Right cardiac atrium (tissue), 5 donors: ENCODE measurements around the gene CLCNKB. TPM values are rescaled to one million over a fixed set of nuclear protein-coding genes. Genes with fewer than 3 reads are reported as not detected.
A peak's percentile ranks its signal among the peaks of the same experiment; 100 is the strongest.

Source experiments
- ATAC-seq, 2 donors: fragments of 200-7000 bp; cut with Tn5 transposase; one replicate each; pipeline versions ENCODE4 v1.8.0 to v1.9.1; 2020; ENCODE audit warnings: moderate library complexity in 2 of 2, mild to moderate bottlenecking in 1 of 2
- DNase-seq, 3 donors: peaks; one replicate each; pipeline ENCODE4 v3.0.0-alpha.2; 2020
- H3K27ac ChIP-seq: one replicate; pipeline ENCODE4 v1.5.1; 2013; ENCODE audit warnings: mild to moderate bottlenecking, low read length, control low read depth, moderate library complexity
- H3K27me3 ChIP-seq: one replicate; pipeline ENCODE4 v1.6.1; 2013; ENCODE audit not compliant: control insufficient read depth, insufficient read depth
- H3K4me1 ChIP-seq: one replicate; pipeline ENCODE4 v1.6.1; 2013; ENCODE audit warnings: low read length; ENCODE audit not compliant: control insufficient read depth, insufficient read depth
- H3K4me3 ChIP-seq: one replicate; pipeline ENCODE4 v1.5.1; 2013; ENCODE audit warnings: low read length, control low read depth
- H3K9me3 ChIP-seq: one replicate; pipeline ENCODE4 v1.6.1; 2013; ENCODE audit warnings: low read length; ENCODE audit not compliant: control insufficient read depth
- WGBS: extraction: QIAGEN DNeasy Blood & Tissue Kit; methylation state at CpG from one replicate; pipeline ENCODE4 v1.1.7; 2013; 5-methylcytosine and 5-hydroxymethylcytosine counted together
- intact Hi-C, 4 donors: fragments of 100-400 bp; cut with DNase I; formaldehyde crosslinking; loops; one replicate each; pipeline versions ENCODE4 v1.11.0 to v1.14.0; 2022 to 2023
- polyA plus RNA-seq: library from polyadenylated mRNA; stranded (reverse); fragments of 200-250 nt; gene quantifications from one replicate; pipeline ENCODE4 v1.2.3, GENCODE V29; 2013
- total RNA-seq, 4 donors: library from RNA; stranded (reverse); fragmentation: NEBNext Ultra II Directional; extraction: Animal tissue kit (Norgen Biotek cat#: 25700); gene quantifications; one replicate each; pipeline ENCODE4 v1.2.1, GENCODE V29; 2021
- donor health status: healthy with polysubstance abuse.
- donor health status: DM: no; HTN: yes; CAD: no.
- donor health status: DM: no; HTN: no; CAD: no.
- donor health status: DM: no; HTN: yes; CAD: no; lungs with severe emphysema.
- donor health status: DM: yes; HTN: yes; CAD: no.

Gene CLCNKB
- total and polyA plus RNA-seq, 5 donors = 1.9 to 4.7 (median 3.6) TPM

DNA sequence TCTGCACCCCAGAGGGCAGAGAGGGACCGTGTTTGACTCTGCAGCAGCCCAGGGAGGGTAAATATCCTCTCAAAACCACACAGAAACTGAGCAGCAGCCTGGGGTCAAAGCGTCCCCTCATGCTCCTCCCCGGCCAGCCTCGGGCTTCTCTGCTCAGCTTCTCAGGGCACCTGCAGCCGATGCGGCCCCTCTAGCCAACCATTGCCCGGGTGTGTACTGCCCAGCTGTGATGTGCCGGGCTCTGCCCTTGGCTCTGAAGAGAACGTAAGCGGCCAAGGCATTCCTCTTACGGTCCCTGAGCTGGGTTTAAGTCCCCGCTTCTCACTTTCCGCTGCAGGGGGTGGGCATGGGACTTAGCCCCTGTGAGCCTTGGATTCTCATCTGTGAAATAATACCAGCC is 24.4 kb downstream of the CLCNKB start:
- WGBS = 75% methylated on average over 13 of the region's 13 CpGs
- no peaks in the 10 kb centered on the region for H3K27me3 ChIP-seq
- peaks cover 10% of the 10 kb centered on the region for H3K4me1 ChIP-seq
- H3K9me3 ChIP-seq = no peaks in the 10 kb centered on the region
- intact Hi-C loops = no loop called here
- no peak for DNase-seq
- H3K4me3 ChIP-seq = no peak overlapping the region
- no peak overlapping the region for H3K27ac ChIP-seq
- no peak for ATAC-seq

- Histone ChIP-seq H3K4me1 (peaks cover 10% of the 10 kb centered on the region), H3K9me3 (no peaks in the 10 kb centered on the region), H3K4me3 (no peak overlapping the region), H3K27me3 (no peaks in the 10 kb centered on the region), H3K27ac (peak overlapping the region; percentile 43)
- intact Hi-C loops = no loop called here
- DNase-seq = peak; percentile 52 to 79 (median 78)
- 55% methylated on average over 11 of the region's 11 CpGs for whole genome bisulfite sequencing
- ATAC-seq = peak; percentile 65 to 68
Observed at GRCh38 chr1:16068356-16069270, 25.0 kb downstream of the CLCNKB start.

DNA sequence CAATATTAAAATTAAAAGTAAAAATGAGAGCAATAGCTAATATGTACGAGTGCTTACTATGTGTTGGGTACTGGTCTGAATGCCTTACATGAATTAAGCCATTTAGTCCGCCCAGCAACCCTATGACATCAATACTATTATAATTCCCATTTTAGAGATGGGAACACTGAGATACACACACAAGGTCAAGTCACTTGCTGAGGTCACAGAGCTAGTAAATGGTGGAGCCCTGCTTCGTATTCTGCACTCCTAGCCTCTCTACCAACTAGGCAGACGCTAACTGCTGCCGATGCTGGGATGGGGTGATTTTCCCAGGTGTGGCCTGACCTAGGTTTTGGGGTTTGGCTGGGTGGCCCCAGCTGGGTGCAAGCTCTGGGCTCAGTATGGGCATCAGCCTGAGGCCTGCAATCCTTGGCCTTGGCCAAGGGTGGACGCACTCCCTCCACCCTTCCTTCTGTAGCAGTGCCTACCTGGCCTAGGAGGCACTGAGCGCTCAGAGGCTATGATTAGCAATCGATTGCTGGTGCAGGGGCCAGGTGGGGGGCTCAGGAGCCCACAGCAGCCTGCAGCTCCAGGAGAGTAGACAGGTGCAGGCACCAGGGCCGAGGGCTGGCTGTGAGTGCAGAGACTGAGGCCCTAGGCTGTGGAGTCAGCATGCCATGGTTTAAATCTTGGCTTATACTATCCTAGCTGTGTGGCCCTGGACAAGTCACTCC is 27.2 kb downstream of the CLCNKB start:
- Histone ChIP-seq H3K27ac (no peak overlapping the region), H3K4me3 (no peak overlapping the region), H3K9me3 (no peaks in the 10 kb centered on the region), H3K27me3 (no peaks in the 10 kb centered on the region), H3K4me1 (peaks cover 7% of the 10 kb centered on the region)
- ATAC-seq (no peak), DNase-seq (no peak)
- WGBS = 92% methylated on average over 9 of the region's 9 CpGs
- intact Hi-C loops = loop anchor here in 2 of 4 donors (10.0 kb wide), 2 partner anchors 284 to 294 kb away; partner anchors contain the start of genes FBXO42 (in 1 of the 2) and SZRD1 (in 1 of the 2)

DNA sequence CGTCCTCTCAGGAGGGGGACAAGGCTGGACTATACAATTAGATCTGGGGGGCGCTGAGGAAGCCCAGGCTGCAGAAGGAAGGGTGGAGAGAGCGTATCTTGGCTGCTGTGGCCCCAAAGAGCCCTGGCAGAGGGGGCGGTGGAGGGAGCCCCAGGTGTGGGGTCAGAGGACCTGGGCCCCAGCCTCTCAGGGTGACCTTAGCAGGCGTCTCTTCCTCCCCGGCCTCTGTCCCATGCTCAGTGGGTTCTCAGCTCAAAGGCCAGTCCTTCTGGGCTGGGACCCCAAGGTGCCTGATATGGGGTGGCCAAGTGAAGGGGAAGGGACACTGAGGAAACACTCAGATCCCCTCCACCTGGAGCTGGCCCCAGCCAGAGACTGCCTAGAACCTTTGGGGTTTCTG is 28.0 kb downstream of the CLCNKB start:
- H3K27me3 ChIP-seq = no peaks in the 10 kb centered on the region
- no peaks in the 10 kb centered on the region for H3K9me3 ChIP-seq
- ATAC-seq (no peak), DNase-seq (no peak)
- no peak overlapping the region for H3K4me3 ChIP-seq
- no peak overlapping the region for H3K27ac ChIP-seq
- intact Hi-C loops = loop anchor here in 2 of 4 donors (10.0 kb wide), 2 partner anchors 283 to 293 kb away; partner anchors contain the start of genes FBXO42 (in 1 of the 2) and SZRD1 (in 1 of the 2)
- WGBS = 95% methylated on average over 6 of the region's 6 CpGs
- peaks cover 11% of the 10 kb centered on the region for H3K4me1 ChIP-seq

- Histone ChIP-seq H3K27ac (no peak overlapping the region), H3K4me3 (no peak overlapping the region), H3K4me1 (peaks cover 11% of the 10 kb centered on the region), H3K9me3 (no peaks in the 10 kb centered on the region), H3K27me3 (no peaks in the 10 kb centered on the region)
- 70% methylated on average over 5 of the region's 5 CpGs for WGBS
- DNase-seq (no peak), ATAC-seq (no peak)
- intact Hi-C loops = loop anchor here in 2 of 4 donors (10.0 kb wide), 2 partner anchors 283 to 293 kb away; partner anchors contain the start of genes FBXO42 (in 1 of the 2) and SZRD1 (in 1 of the 2)
Observed at GRCh38 chr1:16072095-16072494, 28.5 kb downstream of the CLCNKB start.

- WGBS = 7% methylated on average over 49 of the region's 49 CpGs
- intact Hi-C loops = loop anchor here in 2 of 4 donors (10.0 kb wide), 2 partner anchors 282 to 292 kb away; partner anchors contain the start of genes FBXO42 (in 1 of the 2) and SZRD1 (in 1 of the 2)
- Histone ChIP-seq H3K27me3 (no peaks in the 10 kb centered on the region), H3K9me3 (no peaks in the 10 kb centered on the region), H3K4me3 (peak overlapping the region; percentile 51), H3K27ac (no peak overlapping the region), H3K4me1 (peaks cover 9% of the 10 kb centered on the region)
- no peak for ATAC-seq
- DNase-seq = peak in 1 of 3 donors; percentile 68
Observed at GRCh38 chr1:16072616-16073484, 29.3 kb downstream of the CLCNKB start.

DNA sequence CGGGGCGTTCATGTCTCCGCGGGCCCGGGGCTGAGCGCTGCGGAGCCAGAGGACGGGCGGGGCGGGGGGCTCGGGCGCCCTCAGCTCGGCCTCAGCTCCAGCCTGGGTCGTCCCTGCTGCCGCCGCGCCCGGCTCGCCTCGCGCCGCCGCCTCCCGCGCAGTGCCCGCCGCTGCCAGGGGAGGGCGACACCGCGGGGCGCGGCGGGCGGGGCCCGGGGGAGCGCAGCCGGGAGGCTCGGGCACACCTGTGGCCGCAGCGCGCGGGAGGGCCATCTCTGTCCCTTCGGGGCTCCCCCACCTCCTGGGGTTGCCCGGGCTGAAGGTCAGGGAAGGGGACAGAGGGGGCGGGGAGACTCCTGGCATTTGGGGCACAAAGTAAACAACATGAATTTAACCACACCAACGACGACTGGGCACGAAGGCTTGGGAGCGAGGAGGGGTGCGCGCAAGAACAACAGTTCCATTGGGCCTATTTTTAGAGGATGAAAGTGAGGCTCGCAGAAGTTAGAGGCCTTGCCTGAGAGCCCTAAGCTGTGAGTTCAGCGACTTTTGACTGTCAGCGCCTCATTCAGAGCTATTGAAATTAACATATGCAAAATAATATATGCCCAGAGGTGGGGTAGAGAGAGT is 30.0 kb downstream of the CLCNKB start, which contains the start of gene FAM131C:
Gene FAM131C, minus strand, starts transcription at position 162 of the 630 bp plus-strand sequence. CDS start 209 bp downstream, outside the sequence.
- DNase-seq (peak in 2 of 3 donors; percentile 62 to 67), ATAC-seq (peak in 1 of 2 donors; percentile 4)
- peaks cover 6% of the 10 kb centered on the region for H3K4me1 ChIP-seq
- peak within 1 kb of the TSS; percentile 51 for H3K4me3 ChIP-seq
- no peaks in the 10 kb centered on the region for H3K9me3 ChIP-seq
- H3K27ac ChIP-seq = no peak within 1 kb of the TSS
- intact Hi-C loops = loop anchor here in 2 of 4 donors (10.0 kb wide), 2 partner anchors 281 to 291 kb away; partner anchors contain the start of genes FBXO42 (in 1 of the 2) and SZRD1 (in 1 of the 2)
- 3% methylated on average over 53 of the region's 54 CpGs for WGBS
- no peaks in the 10 kb centered on the region for H3K27me3 ChIP-seq

- intact Hi-C loops = loop anchor here in 2 of 4 donors (10.0 kb wide), 2 partner anchors 281 to 291 kb away; partner anchors contain the start of genes FBXO42 (in 1 of the 2) and SZRD1 (in 1 of the 2)
- DNase-seq (no peak), ATAC-seq (no peak)
- WGBS = 85% methylated on average over 5 of the region's 5 CpGs
- no peaks in the 10 kb centered on the region for H3K9me3 ChIP-seq
- H3K4me1 ChIP-seq = peaks cover 8% of the 10 kb centered on the region
- no peak overlapping the region for H3K4me3 ChIP-seq
- no peak overlapping the region for H3K27ac ChIP-seq
- no peaks in the 10 kb centered on the region for H3K27me3 ChIP-seq
Observed at GRCh38 chr1:16074217-16074616, 30.6 kb downstream of the CLCNKB start.

- H3K27ac ChIP-seq = peak overlapping the region; percentile 60
- ATAC-seq (peak; percentile 23 to 28), DNase-seq (peak; percentile 67 to 86 (median 84))
- no peaks in the 10 kb centered on the region for H3K27me3 ChIP-seq
- peaks cover 8% of the 10 kb centered on the region for H3K4me1 ChIP-seq
- no peak overlapping the region for H3K4me3 ChIP-seq
- intact Hi-C loops = loop anchor here in 3 of 4 donors (5.0 to 10.0 kb wide), 3 partner anchors 279 to 289 kb away; partner anchors contain the start of genes FBXO42 (in 1 of the 3) and SZRD1 (in 1 of the 3)
- no peaks in the 10 kb centered on the region for H3K9me3 ChIP-seq
- 68% methylated on average over 11 of the region's 11 CpGs for WGBS
Observed at GRCh38 chr1:16075337-16076030, 31.9 kb downstream of the CLCNKB start.
